Measurements from ENCODE around the gene TTLL12.

TTLL12 gene

DNA sequence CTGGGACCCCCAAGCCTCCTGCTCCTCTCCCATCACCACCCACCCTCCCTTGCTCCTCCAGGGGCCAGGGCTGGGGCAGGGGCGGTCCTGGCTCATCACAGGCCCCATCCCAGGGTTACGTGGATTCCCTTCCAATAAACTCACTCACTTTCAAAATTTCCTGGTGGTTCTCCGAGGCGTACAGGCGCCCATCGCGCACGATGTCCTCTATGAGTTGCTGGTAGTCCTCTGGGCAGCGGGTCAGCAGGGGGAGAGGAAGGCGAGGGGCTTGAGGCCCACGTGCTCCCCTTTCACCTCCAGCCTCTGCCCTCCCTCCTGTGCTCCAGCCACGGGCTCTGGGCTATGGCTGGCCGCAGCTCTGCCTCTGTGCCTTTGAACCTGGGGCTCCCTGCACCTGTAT is 20.5 kb upstream of the TTLL12 start:
- WGBS, 2 experiments = 91 to 93% methylated on average over 13 of the region's 13 CpGs
- H3K36me3 ChIP-seq (ENCODE audit: control insufficient read depth, insufficient read depth, low read length) = no peaks in the 10 kb centered on the region
- no peaks in the 10 kb centered on the region for H3K9me3 ChIP-seq (ENCODE audit: control insufficient read depth, low read length)
- H3K27ac ChIP-seq (ENCODE audit: insufficient read depth, low read depth, low read length, poor library complexity, severe bottlenecking) = no peak overlapping the region
- no peak overlapping the region for H3K4me3 ChIP-seq (ENCODE audit: insufficient read depth, low read depth, low read length)
- H3K4me1 ChIP-seq (ENCODE audit: control insufficient read depth, insufficient read depth, low read length) = peaks cover 4% of the 10 kb centered on the region
- H3K27me3 ChIP-seq (ENCODE audit: control insufficient read depth, insufficient read depth, low read length, poor library complexity, severe bottlenecking) = no peaks in the 10 kb centered on the region

DNA sequence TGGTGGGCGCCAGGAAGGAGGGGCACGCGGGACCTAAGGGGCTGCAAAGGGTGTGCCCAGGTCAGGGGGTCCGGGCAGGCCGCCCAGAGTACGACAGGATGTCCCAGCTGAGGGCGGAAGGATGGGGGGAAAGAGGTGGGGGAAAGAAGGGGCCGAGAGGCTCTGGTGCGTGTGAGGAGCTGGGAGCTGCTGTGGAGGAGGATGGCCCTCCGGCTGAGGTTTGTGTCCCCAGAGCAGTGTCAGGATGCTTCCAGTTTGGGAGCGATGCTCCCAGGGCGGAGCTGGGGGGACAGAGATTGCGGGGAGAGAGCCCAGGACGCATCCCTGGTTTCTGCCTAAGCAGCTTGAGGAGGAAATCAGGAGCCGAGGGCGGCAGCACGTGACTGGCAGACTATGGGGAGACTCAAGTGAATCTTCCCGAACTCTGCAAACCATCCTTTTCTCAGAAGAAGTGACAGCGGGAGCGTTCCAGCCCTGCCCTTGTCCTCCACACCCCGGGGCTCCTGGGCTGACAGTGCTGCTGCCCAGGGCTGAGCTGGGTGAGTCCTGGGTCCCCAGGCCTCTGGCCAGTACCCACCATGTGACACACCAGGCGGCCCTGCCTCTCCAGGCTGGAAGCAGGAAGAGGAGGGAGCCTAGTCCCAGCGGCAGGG is 19.7 kb upstream of the TTLL12 start:
- Histone ChIP-seq H3K27me3 (ENCODE audit: control insufficient read depth, insufficient read depth, low read length, poor library complexity, severe bottlenecking) (no peaks in the 10 kb centered on the region), H3K36me3 (ENCODE audit: control insufficient read depth, insufficient read depth, low read length) (no peaks in the 10 kb centered on the region), H3K4me3 (ENCODE audit: insufficient read depth, low read depth, low read length) (no peak overlapping the region), H3K9me3 (ENCODE audit: control insufficient read depth, low read length) (no peaks in the 10 kb centered on the region), H3K27ac (ENCODE audit: insufficient read depth, low read depth, low read length, poor library complexity, severe bottlenecking) (no peak overlapping the region), H3K4me1 (ENCODE audit: control insufficient read depth, insufficient read depth, low read length) (peaks cover 4% of the 10 kb centered on the region)
- WGBS, 2 experiments = 79 to 84% methylated on average over 23 of the region's 23 CpGs

DNA sequence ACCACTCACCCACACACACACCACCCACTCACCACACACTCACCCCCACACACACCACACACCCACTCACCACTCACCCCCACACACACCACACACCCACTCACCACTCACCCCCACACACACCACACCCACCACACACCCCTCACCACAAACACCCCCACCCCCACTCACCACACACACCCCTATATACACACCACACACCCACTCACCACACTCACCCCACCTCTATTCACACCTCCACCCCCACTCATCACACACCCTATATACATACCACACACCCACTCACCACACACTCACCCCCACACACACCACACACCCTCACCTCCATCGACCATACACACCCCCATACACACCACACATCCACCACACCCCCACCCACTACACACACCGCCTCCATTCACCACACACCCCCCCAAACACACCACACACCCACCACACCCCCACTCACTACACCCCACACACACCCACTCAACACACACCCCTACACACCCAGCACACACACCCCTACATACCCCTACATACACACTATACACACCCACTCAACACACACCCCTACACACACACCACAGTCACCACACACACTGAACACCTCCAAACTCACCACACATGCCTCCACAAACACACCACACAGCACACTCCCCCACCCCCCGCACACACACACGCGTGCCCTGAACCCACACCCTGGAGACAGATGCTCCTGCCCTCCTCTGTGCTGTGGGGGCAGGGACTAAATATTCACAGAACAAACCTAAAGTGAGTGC is 19.0 kb upstream of the TTLL12 start:
- 90 to 91% methylated on average over 5 of the region's 5 CpGs for WGBS, 2 experiments
- H3K4me1 ChIP-seq (ENCODE audit: control insufficient read depth, insufficient read depth, low read length) = peaks cover 4% of the 10 kb centered on the region
- no peaks in the 10 kb centered on the region for H3K36me3 ChIP-seq (ENCODE audit: control insufficient read depth, insufficient read depth, low read length)
- H3K27ac ChIP-seq (ENCODE audit: insufficient read depth, low read depth, low read length, poor library complexity, severe bottlenecking) = no peak overlapping the region
- H3K9me3 ChIP-seq (ENCODE audit: control insufficient read depth, low read length) = no peaks in the 10 kb centered on the region
- no peak overlapping the region for H3K4me3 ChIP-seq (ENCODE audit: insufficient read depth, low read depth, low read length)
- H3K27me3 ChIP-seq (ENCODE audit: control insufficient read depth, insufficient read depth, low read length, poor library complexity, severe bottlenecking) = no peaks in the 10 kb centered on the region

DNA sequence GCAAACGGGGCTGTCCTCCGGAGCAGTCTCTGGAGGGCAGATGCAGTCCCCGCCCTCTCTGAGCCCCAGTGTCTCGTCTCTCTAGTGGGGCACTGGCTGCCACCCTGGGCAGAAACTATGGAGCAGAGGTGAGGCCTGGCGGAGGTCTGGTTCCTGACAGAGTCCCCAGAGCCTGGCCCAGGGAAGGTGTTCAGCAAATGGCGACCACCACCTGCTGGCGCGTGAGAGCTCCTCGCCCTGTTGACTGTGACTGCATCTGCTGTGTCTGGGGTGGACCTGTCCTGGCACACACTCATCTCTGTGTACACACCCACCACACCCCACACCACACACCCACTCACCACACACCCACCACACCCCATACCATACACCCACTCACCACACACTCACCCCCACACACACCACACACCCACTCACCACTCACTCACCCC is 18.3 kb upstream of the TTLL12 start:
- H3K9me3 ChIP-seq (ENCODE audit: control insufficient read depth, low read length) = no peaks in the 10 kb centered on the region
- H3K4me1 ChIP-seq (ENCODE audit: control insufficient read depth, insufficient read depth, low read length) = peaks cover 4% of the 10 kb centered on the region
- WGBS, 2 experiments = 93% methylated on average over 9 of the region's 9 CpGs
- no peak overlapping the region for H3K27ac ChIP-seq (ENCODE audit: insufficient read depth, low read depth, low read length, poor library complexity, severe bottlenecking)
- no peaks in the 10 kb centered on the region for H3K36me3 ChIP-seq (ENCODE audit: control insufficient read depth, insufficient read depth, low read length)
- H3K27me3 ChIP-seq (ENCODE audit: control insufficient read depth, insufficient read depth, low read length, poor library complexity, severe bottlenecking) = no peaks in the 10 kb centered on the region
- no peak overlapping the region for H3K4me3 ChIP-seq (ENCODE audit: insufficient read depth, low read depth, low read length)

DNA sequence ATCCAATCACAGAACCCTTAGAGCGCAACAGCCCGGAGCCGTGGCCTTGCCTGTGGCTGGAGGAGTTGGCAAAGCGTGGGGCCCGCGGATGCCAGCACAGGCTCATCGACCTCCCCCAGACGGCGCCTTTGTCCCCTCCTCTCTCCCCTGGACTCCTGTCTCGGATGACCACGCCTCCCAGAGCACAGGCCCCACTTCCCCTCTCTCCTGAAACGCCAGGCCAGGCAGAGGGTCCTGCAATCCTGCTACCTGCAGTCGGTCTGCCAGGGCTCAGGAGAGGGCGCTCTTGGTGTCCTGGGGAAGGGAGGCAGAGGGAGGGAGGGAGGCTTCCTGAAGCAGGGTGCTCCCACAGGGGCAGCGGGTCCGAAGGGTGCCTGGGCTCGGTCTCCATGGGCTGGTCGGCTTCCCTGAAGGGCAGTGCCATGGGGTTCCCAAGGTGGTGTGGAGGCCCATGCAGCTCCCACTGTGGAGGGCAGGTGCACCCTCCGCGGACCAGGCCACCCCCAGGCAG is 16.6 kb upstream of the TTLL12 start:
- Histone ChIP-seq H3K4me3 (ENCODE audit: insufficient read depth, low read depth, low read length) (no peak overlapping the region), H3K36me3 (ENCODE audit: control insufficient read depth, insufficient read depth, low read length) (no peaks in the 10 kb centered on the region), H3K27ac (ENCODE audit: insufficient read depth, low read depth, low read length, poor library complexity, severe bottlenecking) (no peak overlapping the region), H3K9me3 (ENCODE audit: control insufficient read depth, low read length) (no peaks in the 10 kb centered on the region), H3K4me1 (ENCODE audit: control insufficient read depth, insufficient read depth, low read length) (peaks cover 4% of the 10 kb centered on the region), H3K27me3 (ENCODE audit: control insufficient read depth, insufficient read depth, low read length, poor library complexity, severe bottlenecking) (no peaks in the 10 kb centered on the region)
- WGBS, 2 experiments = 53 to 54% methylated on average over 20 of the region's 20 CpGs

DNA sequence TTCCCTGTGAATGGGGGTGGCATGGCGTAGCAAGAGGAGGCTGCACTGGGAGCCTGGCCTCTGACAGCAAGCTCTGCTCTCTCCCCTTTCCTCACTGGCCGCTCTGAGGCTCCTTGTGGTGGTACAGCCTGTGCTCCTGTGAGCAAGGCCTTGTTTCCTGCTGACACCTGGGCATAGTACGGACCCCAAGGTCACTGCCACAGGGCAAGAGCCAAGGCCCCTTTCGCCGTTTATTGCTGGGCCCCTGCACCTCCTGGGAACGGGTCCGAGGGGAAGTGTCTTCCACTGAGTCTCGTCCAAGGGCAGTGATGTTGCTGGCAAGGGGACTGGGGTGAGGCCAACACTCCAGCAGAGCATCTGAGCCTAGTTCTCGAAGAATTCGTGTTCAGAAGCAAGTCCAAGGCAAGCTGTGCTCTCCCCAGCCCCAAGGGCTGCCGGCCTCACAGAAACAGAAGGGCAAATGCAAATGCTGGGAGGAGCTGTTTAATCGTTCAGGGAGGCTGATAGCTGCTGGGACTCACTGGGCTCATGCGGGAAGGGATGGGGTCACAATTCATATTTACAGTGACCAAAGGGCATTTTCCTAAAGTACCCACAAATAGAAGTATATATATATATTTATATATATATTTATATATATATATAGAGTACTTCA is 15.9 kb upstream of the TTLL12 start:
- no peak overlapping the region for H3K27ac ChIP-seq (ENCODE audit: insufficient read depth, low read depth, low read length, poor library complexity, severe bottlenecking)
- 80 to 83% methylated on average over 12 to 13 of the region's 13 CpGs for WGBS, 2 experiments
- H3K9me3 ChIP-seq (ENCODE audit: control insufficient read depth, low read length) = no peaks in the 10 kb centered on the region
- no peaks in the 10 kb centered on the region for H3K36me3 ChIP-seq (ENCODE audit: control insufficient read depth, insufficient read depth, low read length)
- H3K4me3 ChIP-seq (ENCODE audit: insufficient read depth, low read depth, low read length) = no peak overlapping the region
- no peaks in the 10 kb centered on the region for H3K27me3 ChIP-seq (ENCODE audit: control insufficient read depth, insufficient read depth, low read length, poor library complexity, severe bottlenecking)
- H3K4me1 ChIP-seq (ENCODE audit: control insufficient read depth, insufficient read depth, low read length) = peaks cover 4% of the 10 kb centered on the region

DNA sequence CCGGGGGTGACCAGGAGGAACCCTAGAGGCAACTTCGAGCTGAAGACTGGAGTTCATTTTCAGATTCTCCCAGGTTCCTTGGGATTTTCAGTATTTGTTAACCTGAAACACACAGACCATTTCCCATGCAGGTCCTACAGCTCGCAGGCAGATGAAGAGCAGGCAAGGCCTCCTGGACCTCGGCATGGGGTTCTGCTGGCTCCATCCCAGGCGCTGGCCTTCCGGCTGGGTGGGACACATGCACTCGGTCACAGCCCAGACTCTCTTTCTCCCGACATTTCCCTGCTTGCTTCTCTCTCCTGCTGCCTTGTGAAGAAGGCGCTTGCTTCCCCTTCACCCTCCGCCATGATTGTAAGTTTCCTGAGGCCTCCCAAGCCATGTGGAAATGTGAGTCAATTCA is 15.4 kb upstream of the TTLL12 start:
- peaks cover 4% of the 10 kb centered on the region for H3K4me1 ChIP-seq (ENCODE audit: control insufficient read depth, insufficient read depth, low read length)
- 95 to 96% methylated on average over 10 of the region's 10 CpGs for WGBS, 2 experiments
- H3K36me3 ChIP-seq (ENCODE audit: control insufficient read depth, insufficient read depth, low read length) = no peaks in the 10 kb centered on the region
- H3K4me3 ChIP-seq (ENCODE audit: insufficient read depth, low read depth, low read length) = no peak overlapping the region
- H3K27me3 ChIP-seq (ENCODE audit: control insufficient read depth, insufficient read depth, low read length, poor library complexity, severe bottlenecking) = no peaks in the 10 kb centered on the region
- H3K27ac ChIP-seq (ENCODE audit: insufficient read depth, low read depth, low read length, poor library complexity, severe bottlenecking) = no peak overlapping the region
- H3K9me3 ChIP-seq (ENCODE audit: control insufficient read depth, low read length) = no peaks in the 10 kb centered on the region

DNA sequence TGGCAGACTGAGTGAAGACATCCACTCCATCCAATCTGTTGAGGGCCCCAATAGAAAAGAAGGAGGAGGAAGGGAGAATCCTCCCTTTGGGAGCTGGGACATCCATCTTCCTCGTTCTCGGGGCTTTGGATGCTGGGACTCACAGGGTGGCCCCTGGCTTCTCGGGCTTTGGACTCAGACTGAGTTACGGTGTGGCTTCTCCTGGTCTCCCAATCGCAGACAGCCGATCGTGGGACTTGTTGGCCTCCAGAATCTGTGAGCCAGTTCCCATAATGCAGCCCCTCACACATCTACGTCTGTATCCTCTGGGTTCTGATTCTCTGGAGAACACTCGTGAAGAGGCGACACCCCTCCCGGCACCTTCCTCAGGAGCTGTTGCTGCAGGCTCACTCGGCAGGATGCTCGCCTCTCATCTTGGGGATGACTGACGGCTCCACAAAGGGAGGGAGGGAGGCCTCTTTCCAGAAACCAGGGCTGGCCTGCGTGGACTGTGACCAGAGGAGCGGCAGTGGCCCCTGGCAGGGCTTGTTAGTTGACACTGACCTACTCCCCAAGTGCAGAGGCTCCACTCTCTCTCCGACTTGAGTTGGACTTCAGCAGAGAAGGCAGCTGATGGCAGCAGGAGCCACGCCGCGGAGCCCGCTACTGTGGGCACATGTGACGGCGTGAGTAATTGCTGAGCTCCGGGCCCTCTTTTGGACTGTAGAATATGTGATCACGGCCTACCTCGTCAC is 14.7 kb upstream of the TTLL12 start:
- WGBS, 2 experiments = 89 to 90% methylated on average over 26 of the region's 26 CpGs
- Histone ChIP-seq H3K27me3 (ENCODE audit: control insufficient read depth, insufficient read depth, low read length, poor library complexity, severe bottlenecking) (no peaks in the 10 kb centered on the region), H3K27ac (ENCODE audit: insufficient read depth, low read depth, low read length, poor library complexity, severe bottlenecking) (no peak overlapping the region), H3K9me3 (ENCODE audit: control insufficient read depth, low read length) (no peaks in the 10 kb centered on the region), H3K4me3 (ENCODE audit: insufficient read depth, low read depth, low read length) (no peak overlapping the region), H3K4me1 (ENCODE audit: control insufficient read depth, insufficient read depth, low read length) (peaks cover 4% of the 10 kb centered on the region), H3K36me3 (ENCODE audit: control insufficient read depth, insufficient read depth, low read length) (no peaks in the 10 kb centered on the region)

DNA sequence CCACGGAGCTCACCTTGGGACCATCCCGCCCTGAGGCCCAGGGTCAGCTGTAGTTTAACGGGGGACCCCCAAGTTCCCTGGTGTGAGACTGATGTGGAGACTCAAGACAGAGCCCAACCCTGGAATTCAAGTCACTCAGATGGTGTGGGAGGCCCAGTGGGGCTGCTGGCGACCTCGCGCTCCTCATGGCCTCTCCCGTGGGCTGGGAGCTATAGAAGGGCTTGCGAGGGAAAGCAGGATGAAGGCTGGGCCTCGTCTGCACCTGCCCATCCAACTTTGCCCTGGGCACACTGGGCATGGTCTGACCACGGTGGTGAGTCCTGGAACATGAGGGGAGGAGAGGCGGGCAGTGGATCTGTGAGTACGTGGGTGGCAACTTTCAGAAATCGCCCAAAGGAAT is 13.6 kb upstream of the TTLL12 start:
- WGBS, 2 experiments = 95 to 96% methylated on average over 13 of the region's 13 CpGs
- no peaks in the 10 kb centered on the region for H3K4me1 ChIP-seq (ENCODE audit: control insufficient read depth, insufficient read depth, low read length)
- no peak overlapping the region for H3K27ac ChIP-seq (ENCODE audit: insufficient read depth, low read depth, low read length, poor library complexity, severe bottlenecking)
- H3K4me3 ChIP-seq (ENCODE audit: insufficient read depth, low read depth, low read length) = no peak overlapping the region
- no peaks in the 10 kb centered on the region for H3K9me3 ChIP-seq (ENCODE audit: control insufficient read depth, low read length)
- H3K36me3 ChIP-seq (ENCODE audit: control insufficient read depth, insufficient read depth, low read length) = no peaks in the 10 kb centered on the region
- H3K27me3 ChIP-seq (ENCODE audit: control insufficient read depth, insufficient read depth, low read length, poor library complexity, severe bottlenecking) = no peaks in the 10 kb centered on the region

DNA sequence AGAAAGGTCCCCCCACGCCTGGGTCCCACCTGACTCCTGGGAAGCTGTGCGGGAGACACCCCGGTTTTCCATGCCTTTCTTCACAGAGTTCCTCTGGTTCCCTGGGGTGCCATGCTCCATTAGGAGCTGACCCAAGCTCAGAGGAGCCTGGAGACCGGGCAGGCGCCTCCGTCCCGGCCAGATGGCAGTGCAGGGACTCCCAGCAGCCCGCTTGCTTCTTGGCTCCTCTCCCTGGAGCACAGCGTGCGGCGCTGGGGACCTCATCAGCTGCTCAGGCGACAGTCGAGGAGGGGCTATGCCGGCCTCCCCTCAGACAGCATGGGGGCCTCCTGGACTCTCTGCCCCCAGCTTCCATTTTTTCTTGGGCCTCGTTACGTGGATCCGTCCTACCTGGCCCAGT is 13.1 kb upstream of the TTLL12 start:
- Histone ChIP-seq H3K4me3 (ENCODE audit: insufficient read depth, low read depth, low read length) (no peak overlapping the region), H3K27me3 (ENCODE audit: control insufficient read depth, insufficient read depth, low read length, poor library complexity, severe bottlenecking) (no peaks in the 10 kb centered on the region), H3K4me1 (ENCODE audit: control insufficient read depth, insufficient read depth, low read length) (no peaks in the 10 kb centered on the region), H3K36me3 (ENCODE audit: control insufficient read depth, insufficient read depth, low read length) (no peaks in the 10 kb centered on the region), H3K27ac (ENCODE audit: insufficient read depth, low read depth, low read length, poor library complexity, severe bottlenecking) (no peak overlapping the region), H3K9me3 (ENCODE audit: control insufficient read depth, low read length) (no peaks in the 10 kb centered on the region)
- 93 to 94% methylated on average over 17 of the region's 17 CpGs for WGBS, 2 experiments

Measured in ectodermal cell (in vitro differentiated cells).